Subcutaneous abdominal adipose tissue (tissue), 5 donors: Measurements from ENCODE around the gene KRT16.
A peak's percentile ranks its signal among the peaks of the same experiment; 100 is the strongest.
"Not testable (repeated sequence)": the region's sequence is repeated elsewhere in the genome, so short reads cannot be mapped to it uniquely, and the experiment has no call there.

Experiments used
- H3K27ac ChIP-seq: one replicate; pipeline ENCODE4 v1.7.0; 2013; ENCODE audit warnings: low read depth, mild to moderate bottlenecking, inconsistent platforms, low read length, moderate library complexity
- H3K27me3 ChIP-seq, 5 donors: one replicate each; pipeline ENCODE4 v1.7.0; 2013; ENCODE audit warnings: low read length in 5 of 5, inconsistent platforms in 1 of 5; ENCODE audit not compliant: control insufficient read depth in 5 of 5, insufficient read depth in 4 of 5
- H3K36me3 ChIP-seq, 5 donors: one replicate each; pipeline ENCODE4 v1.7.0; 2013; ENCODE audit warnings: low read length in 5 of 5; ENCODE audit not compliant: control insufficient read depth in 5 of 5, insufficient read depth in 5 of 5
- H3K4me1 ChIP-seq, 5 donors: one replicate each; pipeline ENCODE4 v1.7.0; 2013; ENCODE audit warnings: low read length in 5 of 5, mild to moderate bottlenecking in 3 of 5, moderate library complexity in 1 of 5; ENCODE audit not compliant: control insufficient read depth in 5 of 5, insufficient read depth in 5 of 5
- H3K4me3 ChIP-seq, 5 donors: one replicate each; pipeline ENCODE4 v1.7.0; 2013; ENCODE audit warnings: low read length in 5 of 5, low read depth in 1 of 5
- H3K9ac ChIP-seq, 5 donors: one replicate each; pipeline ENCODE4 v1.7.0; 2013; ENCODE audit warnings: low read length in 5 of 5, mild to moderate bottlenecking in 4 of 5, moderate library complexity in 3 of 5
- H3K9me3 ChIP-seq, 5 donors: one replicate each; pipeline ENCODE4 v1.7.0; 2013; ENCODE audit warnings: low read length in 5 of 5; ENCODE audit not compliant: control insufficient read depth in 5 of 5
- donor health status: healthy.
- donor health status: healthy.
- donor health status: healthy.
- donor health status: healthy.
- donor health status: healthy.

The KRT16 gene

DNA sequence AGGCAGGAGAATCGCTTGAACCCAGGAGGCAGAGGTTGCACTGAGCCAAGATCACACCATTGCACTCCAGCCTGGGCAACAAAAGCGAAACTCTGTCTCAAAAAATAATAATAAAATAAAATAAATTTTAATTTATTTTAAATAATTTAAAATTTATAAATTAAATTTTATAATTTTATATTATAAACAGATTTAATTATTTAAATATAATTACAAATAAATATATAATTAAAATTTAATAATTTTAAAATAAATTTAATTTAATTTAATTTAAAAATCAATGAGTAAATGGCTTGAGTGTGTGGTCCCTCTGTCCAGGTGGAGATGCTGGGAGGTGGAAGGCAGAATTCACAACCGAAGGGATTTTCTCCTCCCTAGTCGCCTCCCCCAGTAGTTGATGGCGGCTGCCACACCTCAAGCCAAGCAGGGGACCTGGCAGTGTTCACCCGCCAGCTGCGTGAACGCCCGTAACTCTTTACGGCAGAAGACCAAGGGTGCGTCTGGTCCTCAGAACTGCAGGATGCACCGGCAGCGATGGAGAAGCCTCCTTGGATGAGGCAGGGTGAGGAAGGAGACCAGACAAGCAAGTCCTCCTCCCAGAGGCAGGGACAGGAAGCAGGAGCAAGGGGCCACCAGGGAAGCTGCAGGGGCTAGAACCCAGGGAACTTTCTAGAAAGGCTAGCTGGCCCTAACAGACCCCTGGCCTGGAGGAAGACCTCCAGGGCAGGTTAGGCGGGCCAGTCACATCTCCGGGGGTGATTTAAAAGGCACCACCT lies 34.7 kb upstream of the KRT16 start:
- Histone ChIP-seq H3K27ac (no peak overlapping the region), H3K27me3 (no peaks in the 10 kb centered on the region), H3K4me3 (no peak overlapping the region), H3K9me3 (no peaks in the 10 kb centered on the region), H3K36me3 (no peaks in the 10 kb centered on the region), H3K9ac (no peak overlapping the region), H3K4me1 (peaks cover 5 to 44% (median 30%) of the 10 kb centered on the region in 5 donors)

GRCh38 chr17:41642252-41643156 lies 29.9 kb upstream of the KRT16 start:
- no peak overlapping the region for H3K27ac ChIP-seq
- H3K27me3 ChIP-seq = no peaks in the 10 kb centered on the region
- no peaks in the 10 kb centered on the region for H3K9me3 ChIP-seq
- H3K36me3 ChIP-seq = no peaks in the 10 kb centered on the region
- peaks cover 3 to 16% (median 12%) of the 10 kb centered on the region in 5 donors for H3K4me1 ChIP-seq
- no peak overlapping the region for H3K9ac ChIP-seq
- H3K4me3 ChIP-seq = no peak overlapping the region

GRCh38 chr17:41640596-41640995 lies 28.0 kb upstream of the KRT16 start:
- H3K27me3 ChIP-seq = not testable (repeated sequence)

DNA sequence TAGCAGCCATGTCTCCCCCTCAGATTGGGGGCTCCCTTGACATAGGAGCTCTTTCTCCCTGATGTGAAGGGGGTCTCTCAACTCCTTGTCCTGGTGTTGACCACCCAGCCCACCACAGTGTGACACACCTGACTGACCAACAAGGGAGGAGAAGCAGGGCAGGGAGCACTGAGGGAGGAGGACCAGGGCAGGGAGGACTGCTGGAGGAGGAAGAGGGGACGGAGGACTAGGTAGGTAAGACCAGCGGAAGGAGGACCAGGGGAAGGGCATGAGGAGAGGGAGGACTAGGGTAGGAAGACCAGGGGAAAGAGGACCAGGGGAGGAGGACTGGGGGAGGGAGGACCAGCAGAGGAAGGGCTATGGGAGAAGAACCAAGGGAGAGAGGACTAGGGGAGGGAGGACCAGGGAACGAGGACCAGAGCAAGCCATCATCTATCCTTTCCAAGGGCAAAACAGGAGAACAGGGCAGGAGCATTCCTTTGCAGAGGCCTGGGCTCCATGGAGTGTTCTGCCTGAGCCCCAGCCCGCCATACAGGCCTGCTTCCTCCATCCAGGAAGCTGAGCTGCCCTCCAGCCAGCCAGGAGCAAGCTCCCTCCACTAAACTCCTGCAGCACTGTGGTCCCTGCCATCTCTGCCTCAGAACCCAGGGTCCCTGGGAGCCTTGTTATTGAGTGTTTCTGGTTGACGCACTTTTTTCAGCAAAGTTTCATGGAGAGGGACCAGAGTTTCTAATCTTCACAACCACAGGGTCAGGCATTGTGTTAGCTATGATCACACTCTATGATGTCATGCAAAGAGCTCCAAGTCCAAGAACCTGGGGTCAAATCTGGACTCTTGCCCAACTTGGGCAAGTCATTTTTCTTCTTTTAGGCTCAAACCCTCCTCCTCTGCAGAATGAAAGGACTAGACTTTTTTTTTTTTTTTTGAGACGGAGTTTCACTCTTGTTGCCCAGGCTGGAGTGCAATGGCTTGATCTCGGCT lies 27.2 kb upstream of the KRT16 start:
- Histone ChIP-seq H3K27me3 (no peaks in the 10 kb centered on the region), H3K27ac (no peak overlapping the region), H3K9me3 (no peaks in the 10 kb centered on the region), H3K9ac (no peak overlapping the region), H3K36me3 (no peaks in the 10 kb centered on the region), H3K4me1 (peaks cover 0 to 14% (median 9%) of the 10 kb centered on the region in 5 donors), H3K4me3 (no peak overlapping the region)

More at GRCh38 chr17:41640596-41640995, 28.0 kb upstream of the KRT16 start:
- not testable (repeated sequence) for H3K36me3 ChIP-seq, H3K9me3 ChIP-seq, H3K9ac ChIP-seq, H3K27ac ChIP-seq, H3K4me3 ChIP-seq
- H3K4me1 ChIP-seq = peaks cover 0 to 11% (median 7%) of the 10 kb centered on the region in 5 donors

- Histone ChIP-seq H3K27me3 (no peaks in the 10 kb centered on the region), H3K9ac (no peak overlapping the region), H3K9me3 (no peaks in the 10 kb centered on the region), H3K4me1 (peaks cover 0 to 12% (median 10%) of the 10 kb centered on the region in 5 donors), H3K36me3 (no peaks in the 10 kb centered on the region), H3K4me3 (no peak overlapping the region), H3K27ac (no peak overlapping the region)
Measured at GRCh38 chr17:41638941-41639340, 26.4 kb upstream of the KRT16 start.

DNA sequence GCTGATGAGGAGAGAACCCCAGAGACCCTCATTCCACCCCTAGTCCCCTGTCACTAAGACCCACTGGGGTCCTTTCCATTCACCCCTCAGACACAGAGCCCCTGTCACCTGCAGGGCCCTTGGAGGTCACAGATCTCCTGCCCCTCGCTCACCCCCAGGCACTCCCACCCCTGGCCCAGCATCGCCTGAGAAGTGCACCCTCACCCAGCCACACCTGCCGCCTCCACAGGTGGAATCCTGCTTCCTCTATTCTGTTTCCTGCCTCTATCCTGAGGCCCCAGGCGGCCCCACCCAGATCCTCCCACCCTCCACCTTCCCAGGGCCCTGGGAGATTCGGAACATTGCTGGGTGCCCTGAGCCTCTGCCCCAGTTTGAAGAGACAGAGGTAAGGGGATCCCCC lies 25.6 kb upstream of the KRT16 start:
- Histone ChIP-seq H3K9me3 (no peaks in the 10 kb centered on the region), H3K9ac (no peak overlapping the region), H3K27me3 (no peaks in the 10 kb centered on the region), H3K4me1 (peaks cover 0 to 12% (median 8%) of the 10 kb centered on the region in 5 donors), H3K36me3 (no peaks in the 10 kb centered on the region), H3K4me3 (no peak overlapping the region), H3K27ac (no peak overlapping the region)

- Histone ChIP-seq H3K4me1 (peaks cover 0 to 12% (median 8%) of the 10 kb centered on the region in 5 donors), H3K9ac (no peak overlapping the region), H3K4me3 (no peak overlapping the region), H3K36me3 (no peaks in the 10 kb centered on the region), H3K9me3 (no peaks in the 10 kb centered on the region), H3K27me3 (no peaks in the 10 kb centered on the region), H3K27ac (no peak overlapping the region)
Measured at GRCh38 chr17:41636652-41637051, 24.1 kb upstream of the KRT16 start.

DNA sequence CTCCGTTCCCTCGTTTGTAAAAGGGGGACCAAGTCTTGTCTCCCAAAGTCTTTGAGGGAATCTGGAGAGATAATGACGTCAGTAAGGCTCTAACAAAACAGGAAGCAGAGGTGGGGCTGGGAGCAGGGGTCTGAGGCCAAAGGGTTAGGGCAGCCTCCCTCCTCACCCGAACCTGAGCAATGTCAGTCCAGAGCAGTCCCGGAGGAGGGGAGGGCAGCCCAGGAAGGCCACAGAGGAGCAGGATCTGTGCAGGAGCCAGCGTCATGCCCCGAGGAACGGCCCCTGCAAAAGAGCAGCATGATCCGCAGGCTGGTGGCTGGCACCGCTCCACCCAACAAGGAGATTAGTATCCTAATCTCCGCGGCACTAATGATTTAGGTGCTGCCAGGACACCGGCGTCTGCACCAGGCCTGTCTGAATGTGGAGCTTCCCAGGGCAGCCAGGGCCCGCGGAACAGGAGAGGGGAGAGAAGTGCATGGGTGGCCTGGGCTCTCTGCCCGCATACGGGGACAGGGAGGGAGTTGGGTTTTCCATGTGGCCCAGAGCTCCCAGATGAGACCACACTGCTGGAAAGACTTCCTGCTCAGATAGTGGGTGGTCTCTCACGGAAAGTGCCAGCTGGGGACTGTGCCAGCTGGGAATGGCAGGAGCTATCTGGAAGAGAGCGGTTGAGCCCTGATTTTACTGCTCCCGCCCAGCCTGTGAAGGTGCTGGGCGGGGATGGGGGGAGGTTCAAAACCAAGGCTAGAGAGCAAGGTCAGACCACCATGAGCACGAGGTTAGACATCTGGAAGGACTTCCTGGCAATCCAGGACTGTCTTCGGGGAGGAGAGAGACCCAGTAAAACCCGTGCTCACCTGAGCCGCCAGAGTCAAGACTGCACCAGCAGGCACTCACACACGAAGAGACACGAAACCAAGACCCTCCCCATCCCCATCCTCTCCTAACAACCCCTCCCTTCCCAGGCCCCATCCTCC lies 22.8 kb upstream of the KRT16 start:
- peak overlapping the region in 2 of 5 donors; percentile 2 to 31 for H3K4me3 ChIP-seq
- H3K36me3 ChIP-seq = no peaks in the 10 kb centered on the region
- H3K9me3 ChIP-seq = no peaks in the 10 kb centered on the region
- H3K27ac ChIP-seq = no peak overlapping the region
- H3K9ac ChIP-seq = peak overlapping the region in 2 of 5 donors; percentile 30 to 41
- H3K4me1 ChIP-seq = peaks cover 0 to 12% (median 8%) of the 10 kb centered on the region in 5 donors
- no peaks in the 10 kb centered on the region for H3K27me3 ChIP-seq

- Histone ChIP-seq H3K9me3 (no peaks in the 10 kb centered on the region), H3K4me3 (no peak overlapping the region), H3K9ac (peak overlapping the region in 1 of 5 donors; percentile 41), H3K27ac (no peak overlapping the region), H3K36me3 (no peaks in the 10 kb centered on the region), H3K27me3 (no peaks in the 10 kb centered on the region), H3K4me1 (peaks cover 0 to 12% (median 8%) of the 10 kb centered on the region in 5 donors)
Measured at GRCh38 chr17:41634639-41635038, 22.1 kb upstream of the KRT16 start.
